ENCODE measurements around the gene PRSS38.

DNA sequence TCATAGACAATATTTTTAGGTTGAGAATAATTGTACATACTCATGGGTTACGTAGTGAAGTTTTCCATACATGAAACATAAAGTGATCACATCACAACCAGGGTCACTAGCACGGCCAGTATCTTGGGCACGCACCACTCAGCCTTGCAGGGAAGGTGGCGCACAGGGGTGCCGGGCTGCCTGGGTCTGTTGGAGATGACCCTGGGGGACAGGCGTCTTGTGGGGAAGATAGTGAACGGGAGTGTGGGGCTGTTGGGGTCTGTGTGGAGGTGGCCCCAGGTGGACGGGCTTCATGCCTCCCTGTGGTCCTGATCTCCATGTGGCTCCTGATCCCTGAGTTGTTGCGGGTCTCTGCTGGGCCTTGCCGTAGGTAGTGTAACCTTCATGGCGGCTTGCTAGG lies 38.3 kb upstream of the PRSS38 start:
- TF ChIP-seq POLR2A (IDR thresholded peaks at IDR 0.05) (no peak), POLR2AphosphoS5 (IDR thresholded peaks at IDR 0.05) (no peak), EP300 (IDR thresholded peaks at IDR 0.05) (no peak)
- TF ChIP-seq, protein P1, sequence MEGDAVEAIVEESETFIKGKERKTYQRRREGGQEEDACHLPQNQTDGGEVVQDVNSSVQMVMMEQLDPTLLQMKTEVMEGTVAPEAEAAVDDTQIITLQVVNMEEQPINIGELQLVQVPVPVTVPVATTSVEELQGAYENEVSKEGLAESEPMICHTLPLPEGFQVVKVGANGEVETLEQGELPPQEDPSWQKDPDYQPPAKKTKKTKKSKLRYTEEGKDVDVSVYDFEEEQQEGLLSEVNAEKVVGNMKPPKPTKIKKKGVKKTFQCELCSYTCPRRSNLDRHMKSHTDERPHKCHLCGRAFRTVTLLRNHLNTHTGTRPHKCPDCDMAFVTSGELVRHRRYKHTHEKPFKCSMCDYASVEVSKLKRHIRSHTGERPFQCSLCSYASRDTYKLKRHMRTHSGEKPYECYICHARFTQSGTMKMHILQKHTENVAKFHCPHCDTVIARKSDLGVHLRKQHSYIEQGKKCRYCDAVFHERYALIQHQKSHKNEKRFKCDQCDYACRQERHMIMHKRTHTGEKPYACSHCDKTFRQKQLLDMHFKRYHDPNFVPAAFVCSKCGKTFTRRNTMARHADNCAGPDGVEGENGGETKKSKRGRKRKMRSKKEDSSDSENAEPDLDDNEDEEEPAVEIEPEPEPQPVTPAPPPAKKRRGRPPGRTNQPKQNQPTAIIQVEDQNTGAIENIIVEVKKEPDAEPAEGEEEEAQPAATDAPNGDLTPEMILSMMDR (IDR thresholded peaks at IDR 0.05), result no peak
